ENCODE measurements around the gene DOK5. TPM values are rescaled to one million over a fixed set of nuclear protein-coding genes. Genes with fewer than 3 reads are reported as not detected.

Gene DOK5
- polyA plus RNA-seq, 1 of the 3 experiments (the other 2 are of a cell fraction), result 12.4 TPM

GRCh38 chr20:54680872-54681619 lies 205.7 kb downstream of the DOK5 start:
- Histone ChIP-seq H3K9me3 (no peaks in the 10 kb centered on the region), H3K36me3 (replicated peaks in 1 of 2; ENCODE audit: control insufficient read depth in 1 of 2, insufficient read depth in 2 of 2, low read length in 1 of 2) (no peaks in the 10 kb centered on the region), H2AFZ (ENCODE audit: low read depth) (no peak overlapping the region), H3K27ac (ENCODE audit: low read depth in 2 of 2, low read length in 1 of 2) (peak overlapping the region in 1 of 2 experiments; percentile 72; a peak in 2 of 4 replicates), H3K9me2 (no peaks in the 10 kb centered on the region), H3K4me3 (ENCODE audit: low read depth in 2 of 2, low read length in 1 of 2) (no peak overlapping the region; a peak in 1 of 4 replicates), H3F3A (replicated peaks; ENCODE audit: insufficient read depth) (no peaks in the 10 kb centered on the region), H3K27me3 (ENCODE audit: insufficient read depth) (no peaks in the 10 kb centered on the region), H3K79me2 (ENCODE audit: insufficient read depth) (no peaks in the 10 kb centered on the region), H4K20me1 (ENCODE audit: insufficient read depth) (no peaks in the 10 kb centered on the region), H3K4me1 (ENCODE audit: control insufficient read depth in 1 of 2, insufficient read depth in 2 of 2, low read depth in 1 of 2, low read length in 1 of 2) (peaks cover 0 to 18% of the 10 kb centered on the region in 2 experiments; a peak in 2 of 4 replicates), H3K4me2 (no peak overlapping the region), H3K9ac (no peak overlapping the region)
- ChIA-PET CTCF (interaction anchor here (0.6 to 3.8 kb wide), 47 partner anchors 11 to 1663 kb away, joined by 3 to 24 read pairs (median 3); no protein-coding TSS in a partner anchor), POLR2A (interaction anchor here (0.6 to 1.3 kb wide), 3 partner anchors 163 to 258 kb away, joined by 3 to 5 read pairs (median 4); no protein-coding TSS in a partner anchor)
- WGBS (ENCODE audit: low lambda C conversion rate), result 21% methylated on average over 14 of the region's 14 CpGs
- peak; percentile 37 for DNase-seq
- peak; percentile 53 for TF ChIP-seq SMC3 (IDR thresholded peaks at IDR 0.05; ENCODE audit: low read depth, low read length)
- TF ChIP-seq RFX5 (IDR thresholded peaks at IDR 0.05; ENCODE audit: low read length), result 0 out of 2 replicates have a peak, but pooled peaks have one; percentile 45
- no peak for TF ChIP-seq CHD2 (IDR thresholded peaks at IDR 0.05; ENCODE audit: low read length, partially characterized antibody)
- no peak for TF ChIP-seq PBX3 (IDR thresholded peaks at IDR 0.05)
- no peak for TF ChIP-seq MAX (IDR thresholded peaks at IDR 0.05; ENCODE audit: low read depth)
- no peak for TF ChIP-seq RCOR1 (IDR thresholded peaks at IDR 0.05; ENCODE audit: low read length)
- no peak for TF ChIP-seq ZBTB33 (IDR thresholded peaks at IDR 0.05; ENCODE audit: borderline replicate concordance, low read depth)
- TF ChIP-seq FOXJ3 (CRISPR knock-in tag; IDR thresholded peaks at IDR 0.05), result no peak
- TF ChIP-seq EZH2phosphoT487 (IDR thresholded peaks at IDR 0.05; ENCODE audit: borderline replicate concordance, low read depth), result no peak
- peak in 1 of 2 experiments; percentile 13; a peak in 1 of 4 replicates for TF ChIP-seq EP300 (IDR thresholded peaks at IDR 0.05; ENCODE audit: borderline replicate concordance in 1 of 2, low read depth in 1 of 2, low read length in 1 of 2)
- peak; percentile 75 for TF ChIP-seq CTCF (IDR thresholded peaks at IDR 0.05)
- no peak for TF ChIP-seq TCF12 (IDR thresholded peaks at IDR 0.05)
- TF ChIP-seq MXI1 (IDR thresholded peaks at IDR 0.05; ENCODE audit: low read depth, low read length), result no peak
- no peak for TF ChIP-seq FOXM1 (IDR thresholded peaks at IDR 0.05; ENCODE audit: low read depth)
- no peak for TF ChIP-seq MEF2A (IDR thresholded peaks at IDR 0.05; ENCODE audit: borderline replicate concordance, low read depth)
- TF ChIP-seq SIN3A (IDR thresholded peaks at IDR 0.05; ENCODE audit: borderline replicate concordance, low read depth, low read length), result no peak
- no peak for TF ChIP-seq POLR2AphosphoS5 (IDR thresholded peaks at IDR 0.05; ENCODE audit: low read depth, low read length)
- TF ChIP-seq RAD21 (IDR thresholded peaks at IDR 0.05; ENCODE audit: low read length), result peak; percentile 83
- TF ChIP-seq NFIC (IDR thresholded peaks at IDR 0.05; ENCODE audit: borderline replicate concordance), result no peak
- no peak for TF ChIP-seq TAF1 (IDR thresholded peaks at IDR 0.05; ENCODE audit: borderline replicate concordance, low read depth, low read length)
